Measurements from ENCODE around the gene CHCHD3.

Gene CHCHD3

DNA sequence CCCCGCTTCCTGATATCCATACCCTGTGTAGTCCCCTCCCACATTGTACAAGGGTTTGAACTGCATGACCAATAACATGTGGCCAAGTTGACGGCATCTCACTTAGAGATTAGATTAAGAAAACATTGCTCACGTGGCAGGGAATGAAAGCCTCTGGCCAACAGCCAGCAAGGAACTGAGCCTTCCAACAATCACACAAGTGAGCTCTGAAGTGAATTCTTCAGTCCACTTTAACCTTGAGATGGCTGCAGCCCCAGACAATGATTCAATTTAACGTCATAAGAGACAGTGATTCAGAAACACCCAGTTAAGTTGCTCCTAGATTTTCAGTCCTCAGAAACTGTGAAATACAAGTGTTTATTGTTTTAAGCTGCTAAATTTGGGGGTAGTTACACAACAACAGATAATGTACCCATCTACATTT is 339.7 kb downstream of the CHCHD3 start:
- no peak for DNase-seq (ENCODE audit: low read depth in 2 of 2)

DNA sequence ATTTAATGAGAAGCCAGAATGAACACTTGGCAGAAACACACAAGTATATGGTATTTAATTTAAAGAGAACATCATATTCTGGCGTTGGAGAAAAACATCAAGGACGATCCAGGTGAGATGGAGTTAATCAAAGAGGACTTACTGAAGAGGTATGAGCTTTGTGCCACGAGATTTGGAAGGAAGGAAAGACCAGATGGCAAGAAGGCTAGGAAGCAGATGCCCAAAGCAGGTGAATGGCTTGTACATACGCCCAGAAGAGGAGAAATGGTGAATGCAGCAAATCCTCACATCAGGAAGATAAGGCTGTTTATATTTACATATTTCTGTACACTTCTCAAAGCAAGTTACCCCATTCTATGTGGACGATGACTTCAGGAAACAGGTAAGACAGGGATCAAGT is 341.7 kb downstream of the CHCHD3 start:
- DNase-seq (ENCODE audit: low read depth in 2 of 2), result no peak

- DNase-seq (ENCODE audit: low read depth in 2 of 2), result no peak
Observed at GRCh38 chr7:132739271-132739955, 342.5 kb downstream of the CHCHD3 start.

GRCh38 chr7:132738254-132738653 is 343.6 kb downstream of the CHCHD3 start:
- no peak for DNase-seq (ENCODE audit: low read depth in 2 of 2)

GRCh38 chr7:132735476-132735875 is 346.4 kb downstream of the CHCHD3 start:
- DNase-seq (ENCODE audit: low read depth in 2 of 2), result no peak
